NT2/D1 (cell line): Measurements from ENCODE around the gene ITSN2.

Experiments
- SUZ12 ChIP-seq: IDR thresholded peaks from 2 replicates; pipeline ENCODE4 v1.6.1; 2011; ENCODE audit not compliant: insufficient read length, insufficient read depth; ENCODE audit errors: extremely low read depth
- YY1 ChIP-seq: IDR thresholded peaks from 2 replicates; pipeline ENCODE4 v1.6.1; 2011; ENCODE audit not compliant: insufficient read length, insufficient read depth
- ZNF274 ChIP-seq: IDR thresholded peaks from 2 replicates; pipeline ENCODE4 v1.6.1; 2011; ENCODE audit warnings: mild to moderate bottlenecking, low read depth, low read length

GRCh38 chr2:24210106-24210455 lies 150.3 kb downstream of the ITSN2 start:
- TF ChIP-seq SUZ12 (no peak), YY1 (no peak), ZNF274 (no peak)
